HG02938 (cell line): Measurements from ENCODE around the gene SLC22A17.

Experiments
- ATAC-seq: cut with Tn5 transposase; IDR thresholded peaks from one replicate; pipeline ENCODE4 v1.9.1; 2021; ENCODE audit warnings: mild to moderate bottlenecking, moderate library complexity; ENCODE audit not compliant: unreplicated experiment

The SLC22A17 gene

GRCh38 chr14:23382276-23382675 is 29.6 kb upstream of the SLC22A17 start:
- no peak for ATAC-seq

- ATAC-seq, result no peak
These were observed 29.2 kb upstream of the SLC22A17 start for GRCh38 chr14:23381871-23382270.

- ATAC-seq, result no peak
These were observed 28.3 kb upstream of the SLC22A17 start for GRCh38 chr14:23380976-23381375.

GRCh38 chr14:23380197-23380914 is 27.7 kb upstream of the SLC22A17 start:
- no peak for ATAC-seq

GRCh38 chr14:23379366-23380196 is 26.9 kb upstream of the SLC22A17 start:
- no peak for ATAC-seq

GRCh38 chr14:23378612-23379220 is 26.0 kb upstream of the SLC22A17 start:
- ATAC-seq, result no peak

- ATAC-seq, result no peak
These were observed 25.2 kb upstream of the SLC22A17 start for GRCh38 chr14:23377573-23378563.

GRCh38 chr14:23377198-23377550 is 24.5 kb upstream of the SLC22A17 start:
- no peak for ATAC-seq

GRCh38 chr14:23376482-23377197 is 24.0 kb upstream of the SLC22A17 start, which contains the start of gene CMTM5:
CMTM5 (plus strand) TSS chr14:23377046; CDS start chr14:23377252, 206 bp downstream.
- ATAC-seq, result no peak

GRCh38 chr14:23375527-23376251 is 23.0 kb upstream of the SLC22A17 start:
- no peak for ATAC-seq

- no peak for ATAC-seq
These were observed 20.4 kb upstream of the SLC22A17 start for GRCh38 chr14:23373041-23373440.

GRCh38 chr14:23372509-23372908 is 19.8 kb upstream of the SLC22A17 start, which contains the start of gene IL25:
IL25 (plus strand) TSS chr14:23372809.
- no peak for ATAC-seq

- ATAC-seq, result no peak
These were observed 19.2 kb upstream of the SLC22A17 start for GRCh38 chr14:23371865-23372264.

GRCh38 chr14:23370221-23370620 is 17.5 kb upstream of the SLC22A17 start:
- no peak for ATAC-seq

GRCh38 chr14:23366426-23366921 is 13.8 kb upstream of the SLC22A17 start:
- no peak for ATAC-seq

- ATAC-seq, result no peak
These were observed 13.2 kb upstream of the SLC22A17 start for GRCh38 chr14:23365732-23366425.

- no peak for ATAC-seq
These were observed 12.5 kb upstream of the SLC22A17 start, which contains the start of gene EFS for GRCh38 chr14:23365036-23365731. EFS (minus strand) TSS chr14:23365172; CDS start chr14:23365025, 147 bp downstream.
